Activated B cell treated with CpG ODN at 0.5 μM for 24 hours (primary cell): ENCODE results near the gene MAD1L1. TPM values are rescaled to one million over a fixed set of nuclear protein-coding genes. Genes with fewer than 3 reads are reported as not detected.
"Not testable (repeated sequence)": the region's sequence is repeated elsewhere in the genome, so short reads cannot be mapped to it uniquely, and the experiment has no call there.

Source experiments
- ATAC-seq: fragments of 200-7000 bp; cut with Tn5 transposase; one replicate; pipeline ENCODE4 v1.10.0; 2021; ENCODE audit warnings: low read depth, mild to moderate bottlenecking, moderate library complexity
- CTCF ChIA-PET: fragments of 350-600 bp; sonication (Branson Sonifier 250); formaldehyde crosslinking; loops from one replicate; lab custom pipeline; 2021; ENCODE audit warnings: antibody characterized with exemption; lab: Charles Lee
- POLR2A ChIA-PET: fragments of 350-600 bp; sonication (Branson Sonifier 250); formaldehyde crosslinking; loops from one replicate; lab custom pipeline; 2021; ENCODE audit warnings: antibody characterized with exemption; lab: Charles Lee
- DNase-seq: peaks from one replicate; pipeline ENCODE4 v3.0.0; 2022
- H3K27ac Mint-ChIP-seq: one replicate; pipeline ENCODE4 v1.8.0; 2020; ENCODE audit warnings: mixed read lengths
- H3K27me3 Mint-ChIP-seq: one replicate; pipeline ENCODE4 v1.8.0; 2021; ENCODE audit warnings: mixed read lengths
- H3K36me3 Mint-ChIP-seq: one replicate; pipeline ENCODE4 v1.8.0; 2021; ENCODE audit warnings: low read depth, mixed read lengths
- H3K4me1 Mint-ChIP-seq: one replicate; pipeline ENCODE4 v1.8.0; 2021; ENCODE audit warnings: mixed read lengths
- H3K4me3 Mint-ChIP-seq: one replicate; pipeline ENCODE4 v1.8.0; 2020; ENCODE audit warnings: mild to moderate bottlenecking, mixed read lengths
- H3K9me3 Mint-ChIP-seq: one replicate; pipeline ENCODE4 v1.8.0; 2020; ENCODE audit warnings: mixed read lengths
- intact Hi-C: fragments of 100-400 bp; cut with micrococcal nuclease; formaldehyde crosslinking; loops from one replicate; pipeline ENCODE4 v1.15.1; 2024
- total RNA-seq: library from RNA; stranded (reverse); gene quantifications from 2 replicates; pipeline ENCODE4 v1.2.3, GENCODE V29; 2022
- TF ChIP-seq, protein P1 (sequence below): fragments of 200-600 bp; IDR thresholded peaks from one replicate; pipeline ENCODE4 v1.8.0; 2022; ENCODE audit warnings: antibody characterized with exemption, mild to moderate bottlenecking

The MAD1L1 gene
- total RNA-seq, 1 donor from 2014 or later: 54.6 TPM

DNA sequence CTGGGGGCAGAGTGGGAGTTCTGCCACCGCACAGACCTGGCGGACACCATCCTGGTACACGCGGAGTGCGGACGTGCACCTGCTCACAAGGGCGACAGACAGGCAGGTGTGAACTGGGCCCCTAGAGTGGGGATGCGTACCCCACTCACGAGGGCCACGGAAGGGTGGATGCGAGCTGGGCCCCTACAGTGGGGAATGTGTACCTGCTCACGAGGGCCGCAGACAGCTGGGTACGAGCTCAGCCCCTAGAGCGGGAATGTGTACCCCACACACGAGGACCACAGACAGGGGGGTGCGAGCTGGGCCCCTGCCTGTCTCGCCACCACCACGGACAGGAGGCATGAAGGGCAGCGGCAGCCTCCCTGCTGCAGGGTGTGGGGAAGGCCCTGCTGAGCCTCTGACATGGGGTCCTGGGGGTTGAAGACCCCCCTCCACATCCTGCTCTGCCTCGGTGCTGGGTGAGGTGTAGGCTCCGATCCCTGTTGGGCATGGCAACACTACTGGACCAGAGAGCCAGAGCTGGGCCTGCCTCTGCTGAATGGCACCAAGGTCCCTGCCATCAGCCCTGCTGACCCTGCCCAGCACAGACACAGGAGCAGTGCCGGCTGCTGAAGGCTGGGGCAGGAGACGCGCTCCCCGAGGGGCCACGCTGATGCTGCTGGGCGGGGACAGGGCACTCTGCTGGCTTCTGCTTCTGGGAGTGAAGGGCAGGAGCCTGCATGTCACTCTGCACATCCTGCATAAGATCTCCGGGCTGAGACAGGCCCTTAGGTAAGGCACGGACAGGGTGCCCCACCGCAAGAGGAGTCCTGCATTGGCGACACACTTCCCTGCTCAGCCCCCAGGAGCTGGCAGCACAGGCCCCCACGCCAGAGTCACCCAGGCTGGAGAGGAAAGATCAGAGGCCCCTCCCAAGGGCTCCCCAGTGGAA, 259.2 kb downstream of the MAD1L1 start:
- ChIA-PET CTCF (no interaction called here), POLR2A (no interaction called here)
- intact Hi-C loops: no loop called here
- Mint-ChIP-seq H3K27ac (no peak overlapping the region), H3K4me3 (no peak overlapping the region), H3K9me3 (no peaks in the 10 kb centered on the region), H3K36me3 (peaks cover 30% of the 10 kb centered on the region), H3K27me3 (no peaks in the 10 kb centered on the region), H3K4me1 (peaks cover 15% of the 10 kb centered on the region)
- DNase-seq (no peak), ATAC-seq (no peak)
- TF ChIP-seq, protein P1, sequence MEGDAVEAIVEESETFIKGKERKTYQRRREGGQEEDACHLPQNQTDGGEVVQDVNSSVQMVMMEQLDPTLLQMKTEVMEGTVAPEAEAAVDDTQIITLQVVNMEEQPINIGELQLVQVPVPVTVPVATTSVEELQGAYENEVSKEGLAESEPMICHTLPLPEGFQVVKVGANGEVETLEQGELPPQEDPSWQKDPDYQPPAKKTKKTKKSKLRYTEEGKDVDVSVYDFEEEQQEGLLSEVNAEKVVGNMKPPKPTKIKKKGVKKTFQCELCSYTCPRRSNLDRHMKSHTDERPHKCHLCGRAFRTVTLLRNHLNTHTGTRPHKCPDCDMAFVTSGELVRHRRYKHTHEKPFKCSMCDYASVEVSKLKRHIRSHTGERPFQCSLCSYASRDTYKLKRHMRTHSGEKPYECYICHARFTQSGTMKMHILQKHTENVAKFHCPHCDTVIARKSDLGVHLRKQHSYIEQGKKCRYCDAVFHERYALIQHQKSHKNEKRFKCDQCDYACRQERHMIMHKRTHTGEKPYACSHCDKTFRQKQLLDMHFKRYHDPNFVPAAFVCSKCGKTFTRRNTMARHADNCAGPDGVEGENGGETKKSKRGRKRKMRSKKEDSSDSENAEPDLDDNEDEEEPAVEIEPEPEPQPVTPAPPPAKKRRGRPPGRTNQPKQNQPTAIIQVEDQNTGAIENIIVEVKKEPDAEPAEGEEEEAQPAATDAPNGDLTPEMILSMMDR: no peak

DNA sequence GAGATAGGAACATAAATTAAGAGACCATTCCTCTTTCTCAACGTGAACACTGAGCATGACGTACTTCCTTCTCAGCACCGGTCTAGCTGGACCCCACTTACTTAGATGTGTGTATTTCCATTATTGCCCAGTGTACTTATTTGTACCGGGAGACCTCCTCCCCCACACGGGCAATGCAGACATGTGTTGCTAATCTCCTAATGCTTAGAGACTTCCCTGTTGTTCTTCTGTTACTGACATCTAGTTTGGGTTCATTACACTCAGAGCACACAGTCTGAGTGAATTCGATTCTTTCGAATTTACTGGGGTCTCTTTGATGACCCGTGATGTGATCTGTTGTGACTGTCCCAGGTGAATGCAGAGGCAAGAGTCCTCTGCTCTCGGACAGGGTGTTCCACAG, 260.0 kb downstream of the MAD1L1 start:
- no peaks in the 10 kb centered on the region for H3K27me3 Mint-ChIP-seq
- TF ChIP-seq, protein P1: no peak
- intact Hi-C loops: no loop called here
- DNase-seq: no peak
- POLR2A ChIA-PET: no interaction called here
- no peaks in the 10 kb centered on the region for H3K9me3 Mint-ChIP-seq
- peaks cover 21% of the 10 kb centered on the region for H3K4me1 Mint-ChIP-seq
- peaks cover 33% of the 10 kb centered on the region for H3K36me3 Mint-ChIP-seq
- CTCF ChIA-PET: no interaction called here
- no peak overlapping the region for H3K4me3 Mint-ChIP-seq
- ATAC-seq: no peak
- H3K27ac Mint-ChIP-seq: no peak overlapping the region

DNA sequence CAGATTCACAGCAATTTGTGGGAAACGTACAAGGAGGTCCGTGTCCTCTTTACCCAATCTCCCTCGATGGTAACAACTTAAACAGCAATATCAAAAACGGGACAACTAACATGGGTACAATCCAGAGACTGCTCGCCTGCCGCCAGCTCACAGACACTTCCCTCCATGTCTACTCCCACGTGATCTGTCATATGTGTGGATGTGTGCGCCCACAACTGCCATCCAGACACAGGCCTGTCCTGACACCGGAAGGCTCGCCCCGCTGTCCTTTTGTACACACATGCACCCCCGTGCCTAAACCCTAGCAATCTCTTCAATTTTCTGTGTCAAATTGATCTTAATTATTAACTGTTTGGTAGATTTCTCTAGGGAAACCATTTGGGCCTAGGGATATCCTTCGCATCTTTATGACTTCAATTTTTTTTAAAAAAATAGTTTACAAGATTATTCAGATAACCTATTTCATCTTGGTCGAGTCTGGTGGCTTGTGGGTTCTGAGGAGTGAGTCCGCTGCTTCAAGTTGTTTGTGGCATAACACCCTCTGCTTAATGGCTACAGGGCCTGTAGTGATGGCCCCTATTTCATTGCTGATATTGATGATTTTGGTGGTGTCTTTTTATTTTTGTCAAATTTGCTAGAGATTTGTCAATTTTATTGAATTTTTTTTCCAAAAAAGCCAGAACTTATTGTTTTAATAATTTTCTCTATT, 260.6 kb downstream of the MAD1L1 start:
- Mint-ChIP-seq H3K36me3 (peaks cover 39% of the 10 kb centered on the region), H3K9me3 (no peaks in the 10 kb centered on the region), H3K4me3 (no peak overlapping the region), H3K27me3 (no peaks in the 10 kb centered on the region), H3K27ac (no peak overlapping the region), H3K4me1 (peaks cover 28% of the 10 kb centered on the region)
- ChIA-PET POLR2A (no interaction called here), CTCF (no interaction called here)
- no peak for DNase-seq
- TF ChIP-seq, protein P1: no peak
- no peak for ATAC-seq
- intact Hi-C loops: no loop called here

DNA sequence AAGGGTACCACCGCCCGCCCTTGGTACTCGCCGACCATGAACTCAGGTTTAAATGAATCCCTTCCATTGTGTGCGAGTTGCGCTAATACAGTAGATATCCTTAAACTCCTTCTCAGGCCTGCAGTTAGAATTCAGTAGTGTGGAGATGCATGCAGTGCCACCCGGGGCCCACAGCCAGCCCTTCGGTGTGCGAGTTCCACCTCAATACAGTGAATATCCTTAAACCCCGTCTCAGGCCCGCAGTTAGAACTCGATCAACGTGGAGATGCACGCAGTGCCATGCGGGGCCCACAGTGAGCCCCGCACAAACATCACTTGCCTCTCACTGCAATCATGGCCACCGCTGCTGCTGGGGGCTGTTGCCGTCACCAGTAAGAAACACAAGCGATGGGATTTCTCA, 261.9 kb downstream of the MAD1L1 start:
- Mint-ChIP-seq H3K4me1 (peaks cover 32% of the 10 kb centered on the region), H3K27ac (no peak overlapping the region), H3K9me3 (no peaks in the 10 kb centered on the region), H3K27me3 (no peaks in the 10 kb centered on the region), H3K4me3 (no peak overlapping the region), H3K36me3 (peaks cover 34% of the 10 kb centered on the region)
- ChIA-PET CTCF (no interaction called here), POLR2A (no interaction called here)
- ATAC-seq: no peak
- intact Hi-C loops: no loop called here
- TF ChIP-seq, protein P1: no peak
- DNase-seq: no peak

DNA sequence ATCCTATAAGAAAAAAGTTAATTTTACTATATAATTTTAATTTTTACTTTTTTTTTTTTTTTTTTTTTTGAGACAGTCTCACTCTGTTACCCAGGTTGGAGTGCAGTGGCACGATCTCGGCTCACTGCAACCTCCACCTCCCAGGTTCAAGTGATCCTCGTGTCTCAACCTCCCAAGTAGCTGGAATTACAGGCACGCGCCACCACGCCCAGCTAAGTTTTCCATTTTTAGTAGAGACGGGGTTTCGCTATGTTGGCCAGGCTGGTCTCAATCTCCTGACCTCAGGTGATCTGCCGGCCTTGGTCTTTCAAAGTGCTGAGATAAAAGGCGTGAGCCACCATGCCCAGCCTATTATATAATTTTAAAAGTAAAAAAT, 262.5 kb downstream of the MAD1L1 start:
- ATAC-seq, H3K9me3 Mint-ChIP-seq, CTCF ChIA-PET, intact Hi-C loops, H3K4me3 Mint-ChIP-seq, H3K27me3 Mint-ChIP-seq, DNase-seq, H3K27ac Mint-ChIP-seq, POLR2A ChIA-PET: not testable (repeated sequence)
- peaks cover 31% of the 10 kb centered on the region for H3K36me3 Mint-ChIP-seq
- H3K4me1 Mint-ChIP-seq: peaks cover 32% of the 10 kb centered on the region
